ENCODE data around the gene SLAMF9. TPM values are rescaled to one million over a fixed set of nuclear protein-coding genes. Genes with fewer than 3 reads are reported as not detected.

Gene SLAMF9
- total and polyA plus RNA-seq, 11 donors = 0.24 to 0.88 TPM; not detected in 9

GRCh38 chr1:159940006-159940620, 13.9 kb downstream of the SLAMF9 start:
- intact Hi-C loops (cut with DNase I) = loop anchor here in 1 of 10 donors (10.0 kb wide), 1 partner anchor 135 kb away; the partner anchor contains the start of gene FCRL6

GRCh38 chr1:159939678-159940002, 14.4 kb downstream of the SLAMF9 start:
- WGBS, 4 donors = 74 to 91% (median 84%) methylated on average over 3 of the region's 3 CpGs
- intact Hi-C loops (cut with DNase I) = loop anchor here in 2 of 10 donors (5.0 to 10.0 kb wide), 3 partner anchors 105 to 142 kb away; partner anchors contain the start of gene FCRL6 (in 1 of the 2)
- ATAC-seq = no peak

More at GRCh38 chr1:159940006-159940620, 13.9 kb downstream of the SLAMF9 start:
- Histone ChIP-seq H3K4me1 (peaks cover 0 to 24% (median 8%) of the 10 kb centered on the region in 12 donors), H3K9me3 (no peaks in the 10 kb centered on the region), H3K36me3 (no peaks in the 10 kb centered on the region), H3K27ac (no peak overlapping the region), H3K4me3 (no peak overlapping the region), H3K27me3 (peaks cover 0 to 31% (median 0%) of the 10 kb centered on the region in 9 donors)
- TF ChIP-seq CTCF (IDR thresholded peaks at IDR 0.05) = no peak
- no peak for TF ChIP-seq POLR2A (IDR thresholded peaks at IDR 0.05)
- WGBS, 4 donors = 77 to 93% (median 85%) methylated on average over 11 of the region's 11 CpGs
- ATAC-seq (no peak), DNase-seq (no peak)

DNA sequence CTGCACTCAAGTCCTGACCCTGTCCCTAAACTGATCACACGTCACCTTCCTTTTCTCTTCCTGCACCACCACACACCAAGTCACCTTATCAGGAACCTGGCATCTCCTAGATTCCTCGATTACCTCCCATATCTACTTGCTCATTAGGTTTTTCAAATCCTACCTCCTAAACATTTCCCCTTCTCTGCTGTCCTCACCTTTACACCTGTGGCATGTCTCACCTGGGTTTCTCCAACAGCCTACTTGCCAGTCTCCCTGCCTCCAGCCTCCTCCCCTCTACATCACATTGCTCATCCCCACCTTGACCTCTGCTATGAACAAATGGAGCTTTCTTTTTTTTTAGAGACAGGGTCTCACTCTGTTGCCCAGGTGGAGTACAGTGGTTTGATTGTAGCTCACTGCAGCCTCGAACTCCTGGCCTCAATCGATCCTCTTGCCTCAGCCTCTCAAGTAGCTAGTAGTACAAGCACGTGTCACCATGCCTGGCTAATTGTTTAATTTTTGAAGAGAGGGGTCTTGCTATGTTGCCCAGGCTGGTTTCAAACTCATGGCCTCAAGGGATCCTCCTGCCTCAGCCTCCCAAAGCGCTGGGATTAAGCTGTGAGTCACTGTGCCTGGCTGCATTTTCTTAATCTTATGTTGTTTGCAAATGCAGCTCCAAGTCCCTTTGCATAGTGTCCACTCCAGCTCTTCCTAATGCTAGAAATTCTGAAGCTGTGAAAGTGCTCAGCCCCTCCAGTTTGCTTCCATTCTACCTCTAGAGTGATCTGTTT, 14.9 kb downstream of the SLAMF9 start:
- WGBS, 4 donors = 86 to 91% (median 87%) methylated on average over 6 of the region's 6 CpGs
- no peak for TF ChIP-seq POLR2A (IDR thresholded peaks at IDR 0.05)
- TF ChIP-seq CTCF (IDR thresholded peaks at IDR 0.05) = no peak
- intact Hi-C loops (cut with DNase I) = loop anchor here in 2 of 10 donors (5.0 to 10.0 kb wide), 2 partner anchors 104 to 142 kb away; no protein-coding TSS in a partner anchor

More at GRCh38 chr1:159939678-159940002, 14.4 kb downstream of the SLAMF9 start:
- DNase-seq = no peak
- H3K4me1 ChIP-seq = peaks cover 0 to 23% (median 7%) of the 10 kb centered on the region in 12 donors
- H3K9me3 ChIP-seq = no peaks in the 10 kb centered on the region
- no peaks in the 10 kb centered on the region for H3K36me3 ChIP-seq
- no peak overlapping the region for H3K27ac ChIP-seq
- H3K27me3 ChIP-seq = peaks cover 0 to 31% (median 0%) of the 10 kb centered on the region in 9 donors
- no peak overlapping the region for H3K4me3 ChIP-seq
- TF ChIP-seq CTCF (IDR thresholded peaks at IDR 0.05) (no peak), POLR2A (IDR thresholded peaks at IDR 0.05) (no peak)

More for the DNA sequence above, 14.9 kb downstream of the SLAMF9 start:
- ATAC-seq (no peak), DNase-seq (no peak)
- H3K27me3 ChIP-seq = peaks cover 0 to 27% (median 0%) of the 10 kb centered on the region in 9 donors
- no peak overlapping the region for H3K4me3 ChIP-seq
- no peak overlapping the region for H3K27ac ChIP-seq
- peaks cover 0 to 23% (median 7%) of the 10 kb centered on the region in 12 donors for H3K4me1 ChIP-seq
- H3K36me3 ChIP-seq = no peaks in the 10 kb centered on the region
- no peaks in the 10 kb centered on the region for H3K9me3 ChIP-seq
